HG02973 (cell line): ENCODE data around the gene SPIRE2.
"Not testable (repeated sequence)": the region's sequence is repeated elsewhere in the genome, so short reads cannot be mapped to it uniquely, and the experiment has no call there.

ENCODE experiments used
- ATAC-seq: cut with Tn5 transposase; IDR thresholded peaks from one replicate; pipeline ENCODE4 v1.9.1; 2021; ENCODE audit warnings: moderate library complexity; ENCODE audit not compliant: unreplicated experiment

SPIRE2 gene, protein sequence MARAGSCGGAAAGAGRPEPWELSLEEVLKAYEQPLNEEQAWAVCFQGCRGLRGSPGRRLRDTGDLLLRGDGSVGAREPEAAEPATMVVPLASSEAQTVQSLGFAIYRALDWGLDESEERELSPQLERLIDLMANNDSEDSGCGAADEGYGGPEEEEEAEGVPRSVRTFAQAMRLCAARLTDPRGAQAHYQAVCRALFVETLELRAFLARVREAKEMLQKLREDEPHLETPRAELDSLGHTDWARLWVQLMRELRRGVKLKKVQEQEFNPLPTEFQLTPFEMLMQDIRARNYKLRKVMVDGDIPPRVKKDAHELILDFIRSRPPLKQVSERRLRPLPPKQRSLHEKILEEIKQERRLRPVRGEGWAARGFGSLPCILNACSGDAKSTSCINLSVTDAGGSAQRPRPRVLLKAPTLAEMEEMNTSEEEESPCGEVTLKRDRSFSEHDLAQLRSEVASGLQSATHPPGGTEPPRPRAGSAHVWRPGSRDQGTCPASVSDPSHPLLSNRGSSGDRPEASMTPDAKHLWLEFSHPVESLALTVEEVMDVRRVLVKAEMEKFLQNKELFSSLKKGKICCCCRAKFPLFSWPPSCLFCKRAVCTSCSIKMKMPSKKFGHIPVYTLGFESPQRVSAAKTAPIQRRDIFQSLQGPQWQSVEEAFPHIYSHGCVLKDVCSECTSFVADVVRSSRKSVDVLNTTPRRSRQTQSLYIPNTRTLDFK

DNA sequence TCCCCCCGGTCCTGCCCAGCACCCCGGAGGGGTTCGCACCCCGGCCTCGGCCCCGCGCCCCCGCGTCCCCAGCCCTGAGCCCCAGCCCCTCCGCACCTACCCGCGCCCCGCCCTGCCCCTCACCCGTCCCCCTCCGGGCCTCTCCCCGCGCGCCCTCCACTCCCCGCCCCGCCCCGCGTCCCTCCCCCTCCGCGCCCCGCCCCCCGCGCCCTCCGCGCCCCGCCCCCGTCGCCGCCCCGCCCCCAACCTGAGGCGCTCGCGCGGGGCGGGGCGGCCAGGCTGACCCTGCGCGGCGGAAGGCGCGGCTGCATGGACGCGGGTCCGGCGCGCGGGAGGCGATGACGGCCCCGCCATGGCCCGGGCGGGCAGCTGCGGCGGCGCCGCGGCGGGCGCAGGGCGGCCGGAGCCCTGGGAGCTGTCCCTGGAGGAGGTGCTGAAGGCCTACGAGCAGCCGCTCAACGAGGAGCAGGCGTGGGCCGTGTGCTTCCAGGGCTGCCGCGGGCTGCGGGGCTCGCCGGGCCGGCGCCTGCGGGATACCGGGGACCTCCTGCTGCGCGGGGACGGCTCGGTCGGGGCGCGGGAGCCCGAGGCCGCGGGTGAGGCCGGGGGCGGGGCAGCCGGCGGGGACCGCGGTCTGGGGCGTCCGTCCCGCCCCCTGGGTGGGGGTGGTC lies at the start of gene SPIRE2:
Gene SPIRE2 (plus strand): TSS at position 277 of the 671 bp plus-strand sequence. CDS start 76 bp downstream, at position 353.
- ATAC-seq = no peak

DNA sequence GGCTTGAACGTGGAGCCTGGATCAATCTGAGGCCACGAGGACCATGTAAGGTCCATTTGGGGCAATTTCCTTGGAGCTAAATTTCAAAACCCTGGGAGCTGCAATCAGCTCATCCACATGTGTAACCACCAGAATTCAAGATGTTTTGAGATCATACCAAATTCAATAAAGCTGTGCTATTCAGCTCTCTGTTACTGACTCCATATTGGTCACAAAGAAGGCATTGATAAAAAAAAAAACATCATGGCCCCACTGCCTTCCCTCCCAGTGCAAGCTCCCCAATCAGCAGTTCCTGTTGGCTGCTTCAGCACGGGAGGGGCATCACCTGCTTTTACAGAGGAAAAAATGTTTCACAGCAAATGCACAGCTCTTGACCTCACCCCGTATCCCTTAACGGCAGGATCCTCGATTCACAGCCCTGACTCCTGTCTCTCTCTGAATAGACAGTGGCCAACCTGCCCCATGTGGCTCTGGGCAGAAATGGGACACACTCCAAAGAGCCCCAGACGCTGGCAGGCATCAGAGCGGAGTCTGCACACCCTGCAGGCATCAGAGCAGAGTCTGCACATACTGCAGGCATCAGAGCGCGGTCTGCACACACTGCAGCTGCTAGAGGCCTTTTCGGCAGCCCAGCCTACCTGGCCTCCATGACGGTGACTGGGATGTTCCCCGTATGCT lies 48.9 kb upstream of the SPIRE2 start:
- no peak for ATAC-seq

DNA sequence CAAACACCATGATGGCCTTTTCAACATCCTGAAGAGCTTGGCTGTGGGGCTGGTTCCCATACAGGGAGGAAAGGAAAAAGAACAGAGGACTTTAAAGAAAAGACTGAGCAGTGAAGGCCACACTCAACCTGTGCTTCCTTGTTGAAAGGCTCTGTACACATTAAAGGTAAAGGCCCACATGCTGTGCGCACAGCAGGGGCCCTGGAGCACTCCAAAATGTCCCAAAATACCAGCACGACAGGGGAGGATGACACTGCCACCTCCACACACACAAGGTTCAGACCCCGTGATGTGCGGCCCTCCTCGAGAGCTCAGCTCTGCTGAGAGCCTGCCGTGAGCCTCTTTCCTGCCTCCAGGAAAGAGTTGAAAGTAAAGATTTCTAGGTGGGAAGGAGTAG lies 48.4 kb upstream of the SPIRE2 start:
- ATAC-seq = no peak

DNA sequence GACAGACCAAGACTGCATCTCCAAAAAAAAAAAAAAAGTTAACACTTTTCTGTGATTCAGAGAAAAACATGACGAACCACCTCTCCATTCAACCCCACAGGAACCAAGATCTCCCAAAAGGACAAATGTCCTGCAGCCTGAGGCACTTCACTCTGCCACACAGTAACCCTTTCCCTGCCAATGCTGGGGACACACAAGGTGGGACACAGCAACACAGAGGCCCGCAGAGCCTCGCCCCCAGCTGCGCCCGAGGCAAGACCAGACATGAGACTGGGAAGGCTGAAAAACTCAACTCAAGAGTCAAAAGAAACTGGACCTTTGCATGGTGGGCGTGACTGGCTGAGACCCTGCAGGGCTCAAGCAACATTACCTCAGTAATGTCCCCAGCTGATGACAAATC lies 45.8 kb upstream of the SPIRE2 start:
- ATAC-seq = no peak

DNA sequence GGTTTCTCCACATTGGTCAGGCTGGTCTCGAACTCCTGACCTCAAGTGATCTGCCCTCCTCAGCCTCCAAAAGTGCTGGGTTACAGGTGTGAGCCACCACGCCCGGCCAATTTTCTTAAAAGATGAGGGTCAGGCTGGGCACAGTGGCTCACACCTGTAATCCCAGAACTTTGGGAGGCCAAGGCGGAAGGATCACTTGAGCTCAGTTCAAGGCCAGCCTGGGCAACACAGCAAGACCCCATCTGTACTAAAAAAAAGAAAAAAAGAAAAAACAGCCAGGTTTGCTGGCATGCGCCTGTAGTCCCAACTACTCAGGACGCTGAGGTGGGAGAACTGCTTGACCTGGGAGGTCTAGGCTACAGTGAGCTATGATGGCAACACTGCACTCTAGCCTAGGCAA lies 44.3 kb upstream of the SPIRE2 start:
- not testable (repeated sequence) for ATAC-seq

DNA sequence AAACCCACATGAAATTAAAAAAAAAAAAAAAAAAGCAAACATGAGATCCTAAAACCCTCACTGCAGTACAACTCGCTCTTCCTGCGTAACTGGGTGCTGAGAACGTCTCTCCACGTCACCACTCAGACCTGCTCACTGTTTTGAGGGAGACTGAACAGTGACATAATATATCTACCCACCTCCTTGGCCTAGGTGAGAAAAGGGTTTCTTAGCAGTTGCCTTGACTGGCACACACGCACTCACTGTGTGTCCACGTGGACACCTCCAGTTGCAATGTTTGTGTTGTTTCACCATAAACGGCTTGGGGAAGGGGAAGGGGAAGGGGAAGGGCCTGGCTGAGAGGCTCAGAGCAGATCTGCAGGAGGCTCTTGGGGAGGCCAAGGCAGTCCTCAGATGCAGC lies 43.9 kb upstream of the SPIRE2 start:
- no peak for ATAC-seq

DNA sequence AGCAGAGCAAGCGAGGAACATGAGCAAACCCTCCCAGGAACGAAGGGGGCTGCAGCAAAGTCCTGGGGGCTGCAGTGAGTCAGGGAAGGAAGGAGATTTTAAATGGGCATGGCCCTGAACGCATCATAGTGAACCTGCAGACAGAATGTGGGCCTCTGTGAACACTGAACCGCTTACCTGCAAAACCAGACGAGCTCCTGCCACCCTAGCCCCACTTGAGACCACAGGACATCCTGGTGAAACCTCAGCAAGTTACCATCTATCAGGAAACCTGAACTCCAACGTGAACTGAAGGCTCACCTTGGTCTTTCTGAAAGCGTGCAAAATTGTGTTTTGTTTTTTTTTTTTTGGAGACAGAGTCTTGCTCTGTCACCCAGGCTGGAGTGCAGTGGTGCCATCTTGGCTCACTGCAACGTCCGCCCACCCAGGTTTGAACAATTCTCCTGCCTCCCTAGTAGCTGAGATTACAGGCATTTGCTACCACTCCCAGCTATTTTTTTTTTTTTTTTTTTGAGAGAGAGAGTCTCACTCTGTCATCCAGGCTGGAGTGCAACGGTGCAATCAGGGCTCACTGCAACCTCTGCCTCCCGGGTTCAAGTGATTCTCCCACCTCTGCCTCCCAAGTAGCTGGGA lies 42.6 kb upstream of the SPIRE2 start:
- no peak for ATAC-seq

DNA sequence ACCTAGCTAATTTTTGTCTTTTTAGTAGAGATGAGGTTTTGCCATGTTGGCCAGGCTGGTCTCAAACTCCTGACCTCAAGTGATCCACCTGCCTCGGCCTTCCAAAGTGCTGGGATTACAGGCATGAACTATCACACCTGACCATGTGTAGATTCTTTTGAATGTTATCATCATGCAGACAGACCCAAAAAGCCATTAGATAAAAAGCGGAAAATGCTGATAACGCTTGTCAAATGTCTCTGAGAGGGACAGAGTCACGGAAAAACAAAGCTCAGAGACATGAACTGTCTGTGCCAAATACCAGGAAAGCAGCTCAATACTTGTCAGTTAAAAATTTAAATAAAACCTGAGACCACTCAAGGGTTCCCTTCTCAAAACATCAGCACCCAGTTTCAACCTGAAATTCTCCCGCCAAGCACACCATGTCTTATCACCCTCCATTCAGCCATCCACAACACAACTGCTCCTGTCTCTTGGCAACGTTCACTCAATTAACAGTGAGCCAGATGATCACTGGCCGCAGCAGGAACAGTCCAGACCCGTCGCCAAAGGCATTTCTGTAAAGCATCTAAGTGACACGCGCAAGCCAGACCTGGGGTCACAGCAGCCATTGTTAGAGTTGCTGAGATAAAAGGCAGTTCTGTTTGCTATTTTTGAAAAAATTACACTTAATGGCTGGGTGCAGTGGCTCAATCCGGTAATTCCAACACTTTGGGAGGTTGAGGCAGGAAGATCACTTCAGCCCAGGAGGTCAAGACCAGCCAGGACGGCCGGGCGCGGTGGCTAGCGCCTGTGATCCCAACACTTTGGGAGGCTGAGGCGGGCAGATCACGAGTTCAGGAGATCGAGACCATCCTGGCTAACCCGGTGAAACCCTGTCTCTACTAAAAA lies 41.6 kb upstream of the SPIRE2 start:
- no peak for ATAC-seq

DNA sequence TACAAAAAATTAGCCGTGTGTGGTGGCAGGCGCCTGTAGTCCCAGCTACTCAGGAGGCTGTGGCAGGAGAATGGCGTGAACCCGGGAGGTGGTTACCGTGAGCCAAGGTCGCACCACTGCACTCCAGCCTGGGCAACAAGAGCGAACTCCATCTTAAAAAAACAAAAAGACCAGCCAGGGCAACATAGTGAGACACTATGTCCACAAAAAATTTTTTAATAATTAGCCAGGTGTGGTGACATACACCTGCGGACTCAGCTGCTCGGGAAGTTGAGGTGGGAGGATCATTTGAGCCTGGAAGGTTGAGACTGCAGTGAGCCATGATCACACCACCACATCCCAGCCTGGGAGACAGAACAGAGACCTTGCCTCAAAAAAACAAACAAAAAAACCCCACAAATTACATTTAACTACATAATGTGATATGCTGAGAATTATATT lies 40.9 kb upstream of the SPIRE2 start:
- ATAC-seq = no peak

DNA sequence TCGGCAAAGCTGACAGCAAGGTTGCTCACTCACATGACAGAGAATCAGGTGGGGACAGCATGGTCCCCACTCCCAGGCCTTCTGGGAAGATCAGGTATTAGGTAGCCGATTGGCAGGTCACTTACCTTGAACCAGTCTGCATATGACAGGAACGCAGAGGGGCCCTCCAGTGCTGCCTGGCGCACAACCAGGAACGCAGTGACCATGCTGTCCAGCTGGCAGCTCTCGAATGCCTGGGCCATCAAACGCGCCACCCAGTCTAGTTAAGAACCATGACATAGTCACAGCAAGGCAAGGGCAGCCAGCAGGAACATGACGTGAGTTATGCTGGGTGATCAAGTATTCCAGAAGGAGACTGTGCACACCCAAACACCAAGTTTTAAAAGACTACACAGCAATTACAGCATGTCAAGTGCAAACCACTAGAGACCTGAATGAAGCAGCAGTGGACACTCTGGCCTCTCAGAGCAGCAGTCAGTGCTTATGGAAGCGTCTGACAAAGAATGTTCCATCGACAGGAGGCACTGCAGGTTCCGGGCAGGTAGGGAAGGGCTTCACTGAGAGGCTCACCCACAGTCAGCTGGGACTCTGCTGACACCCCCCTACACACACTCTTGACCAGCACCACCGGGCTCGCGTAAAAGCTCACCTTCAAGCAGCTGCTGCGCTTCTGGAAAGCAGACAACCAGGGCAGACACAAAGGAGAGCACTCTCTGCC lies 36.8 kb upstream of the SPIRE2 start:
- no peak for ATAC-seq

DNA sequence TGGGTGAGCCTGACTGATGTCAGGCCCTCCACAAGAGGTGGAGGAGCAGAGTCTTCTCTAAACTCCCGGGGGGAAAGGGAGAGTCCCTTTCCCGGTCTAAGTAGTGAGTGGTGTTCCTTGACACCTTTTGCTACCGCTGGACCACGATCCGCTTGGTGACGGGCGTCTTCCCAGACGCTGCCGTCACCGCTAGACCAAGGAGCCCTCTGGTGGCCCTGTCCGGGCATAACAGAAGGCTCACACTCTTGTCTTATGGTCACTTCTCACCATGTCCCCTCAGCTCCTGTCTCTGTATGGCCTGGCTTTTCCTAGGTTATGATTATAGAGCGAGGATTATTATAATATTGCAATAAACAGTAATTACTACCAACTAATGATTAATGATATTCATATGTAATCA lies 35.2 kb upstream of the SPIRE2 start:
- not testable (repeated sequence) for ATAC-seq

DNA sequence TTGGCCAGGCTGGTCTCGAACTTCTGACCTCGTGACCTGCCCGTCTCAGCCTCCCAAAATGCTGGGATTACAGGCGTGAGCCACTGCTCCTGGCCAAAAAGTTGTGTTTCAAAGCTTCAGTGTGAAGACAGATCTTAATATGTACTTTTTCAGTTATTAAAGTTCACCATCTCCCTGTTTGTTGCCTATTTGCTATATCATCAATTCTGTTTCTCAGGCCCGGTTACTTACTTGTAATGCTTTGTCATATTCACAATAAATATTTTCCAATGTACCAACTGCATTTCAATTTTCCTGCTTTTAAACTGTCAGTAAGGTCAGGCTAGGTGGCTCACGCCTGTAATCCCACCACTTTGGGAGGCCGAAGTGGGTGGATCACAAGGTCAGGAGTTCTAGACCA lies 34.3 kb upstream of the SPIRE2 start:
- ATAC-seq = no peak

DNA sequence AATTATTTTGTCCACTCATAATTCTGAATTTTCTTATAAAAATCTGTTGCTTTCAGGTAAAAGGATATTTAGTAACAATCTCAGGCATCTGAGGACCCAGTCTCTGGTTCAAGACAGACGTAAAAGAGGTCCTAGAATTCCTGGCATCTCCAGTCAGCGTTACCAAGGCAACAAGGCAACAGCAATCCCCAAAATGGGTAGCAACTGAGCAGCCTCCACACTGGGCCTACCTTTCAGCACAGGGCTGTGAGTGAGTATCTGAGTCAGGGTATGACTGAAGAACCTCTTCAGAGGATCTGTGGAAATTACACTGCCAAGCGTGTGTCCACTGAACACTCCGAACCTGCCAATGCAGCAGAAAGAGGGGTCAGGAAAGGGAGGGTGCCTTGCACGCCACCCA lies 32.6 kb upstream of the SPIRE2 start:
- ATAC-seq = no peak

DNA sequence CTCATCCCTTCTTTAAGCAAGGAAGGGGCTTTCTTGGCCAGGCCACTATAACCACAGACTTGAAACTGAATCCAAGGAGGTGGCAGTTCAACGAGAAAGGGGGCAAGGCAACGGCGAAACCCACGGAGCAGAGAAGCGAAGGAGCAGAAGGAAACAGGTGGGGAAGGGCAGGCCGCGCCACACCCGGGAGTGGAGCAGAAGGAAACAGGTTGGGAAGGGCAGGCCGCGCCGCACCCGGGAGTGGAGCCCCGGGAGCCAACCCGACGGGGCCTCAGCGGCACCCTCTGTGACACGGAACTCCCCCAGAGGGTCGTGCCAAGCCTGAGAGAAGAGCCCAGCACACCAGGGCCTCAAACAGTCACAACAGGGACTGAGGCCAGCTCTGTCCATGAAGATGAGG lies 32.2 kb upstream of the SPIRE2 start:
- no peak for ATAC-seq

DNA sequence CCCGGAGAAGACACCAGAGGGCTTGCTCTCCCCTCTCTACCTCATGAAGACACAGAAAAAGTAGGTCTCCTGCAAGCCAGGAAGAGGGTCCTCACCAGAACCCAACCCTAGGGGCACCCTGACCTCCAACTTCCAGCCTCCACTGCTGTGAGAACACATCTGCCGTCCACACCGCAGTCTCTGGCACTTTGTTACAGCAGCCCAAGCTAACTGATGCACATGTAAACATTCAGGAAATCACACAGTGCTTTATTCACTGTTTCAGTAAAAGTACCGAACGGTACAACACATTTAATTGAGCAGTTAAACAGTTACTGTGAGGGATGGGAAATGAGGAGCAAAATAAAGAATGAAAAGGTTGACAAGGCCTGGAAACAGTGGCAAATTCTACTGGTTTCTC lies 30.1 kb upstream of the SPIRE2 start:
- ATAC-seq = no peak

DNA sequence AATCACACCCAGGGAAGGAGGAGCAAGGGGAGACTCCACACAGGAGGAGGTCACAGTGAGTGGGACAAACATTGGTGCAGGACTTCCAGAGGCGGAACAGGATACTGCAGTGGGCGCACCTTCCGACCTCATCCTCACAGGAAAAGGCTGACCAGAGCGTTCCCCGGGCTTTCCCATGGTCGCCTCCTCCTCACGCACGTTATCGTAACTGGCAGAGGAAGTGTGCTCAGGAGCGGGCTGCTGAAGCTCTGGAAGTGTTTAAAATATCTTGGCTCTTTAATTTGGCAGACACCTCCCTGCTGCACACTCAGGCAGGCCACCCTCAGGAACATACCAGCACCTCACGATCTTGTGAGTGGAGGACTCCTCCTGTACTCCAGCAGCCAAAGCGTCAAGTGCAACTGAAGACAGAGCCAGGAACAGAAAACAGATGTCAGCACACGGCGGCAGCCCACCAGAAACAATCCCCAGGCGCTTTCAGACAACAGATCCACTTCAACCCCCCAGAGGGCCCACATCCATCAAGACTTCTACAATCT lies 29.4 kb upstream of the SPIRE2 start:
- ATAC-seq = no peak

DNA sequence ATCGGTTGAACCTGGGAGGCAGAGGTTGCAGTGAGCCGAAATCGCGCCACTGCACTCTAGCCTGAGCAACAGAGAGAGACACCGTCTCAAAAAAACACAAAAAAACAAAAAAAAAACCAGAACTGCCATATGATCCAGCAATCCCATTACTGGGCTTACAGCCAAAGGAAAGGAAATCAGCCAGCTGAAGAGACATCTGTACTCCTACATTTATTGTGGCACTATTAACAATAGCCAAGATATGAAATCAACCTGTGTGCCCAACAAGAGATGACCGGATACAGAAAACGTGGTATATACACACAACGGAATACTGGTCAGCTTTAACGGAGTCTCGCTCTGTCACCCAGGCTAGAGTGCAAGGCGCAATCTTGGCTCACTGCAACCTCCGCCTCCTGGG lies 26.5 kb upstream of the SPIRE2 start:
- no peak for ATAC-seq

DNA sequence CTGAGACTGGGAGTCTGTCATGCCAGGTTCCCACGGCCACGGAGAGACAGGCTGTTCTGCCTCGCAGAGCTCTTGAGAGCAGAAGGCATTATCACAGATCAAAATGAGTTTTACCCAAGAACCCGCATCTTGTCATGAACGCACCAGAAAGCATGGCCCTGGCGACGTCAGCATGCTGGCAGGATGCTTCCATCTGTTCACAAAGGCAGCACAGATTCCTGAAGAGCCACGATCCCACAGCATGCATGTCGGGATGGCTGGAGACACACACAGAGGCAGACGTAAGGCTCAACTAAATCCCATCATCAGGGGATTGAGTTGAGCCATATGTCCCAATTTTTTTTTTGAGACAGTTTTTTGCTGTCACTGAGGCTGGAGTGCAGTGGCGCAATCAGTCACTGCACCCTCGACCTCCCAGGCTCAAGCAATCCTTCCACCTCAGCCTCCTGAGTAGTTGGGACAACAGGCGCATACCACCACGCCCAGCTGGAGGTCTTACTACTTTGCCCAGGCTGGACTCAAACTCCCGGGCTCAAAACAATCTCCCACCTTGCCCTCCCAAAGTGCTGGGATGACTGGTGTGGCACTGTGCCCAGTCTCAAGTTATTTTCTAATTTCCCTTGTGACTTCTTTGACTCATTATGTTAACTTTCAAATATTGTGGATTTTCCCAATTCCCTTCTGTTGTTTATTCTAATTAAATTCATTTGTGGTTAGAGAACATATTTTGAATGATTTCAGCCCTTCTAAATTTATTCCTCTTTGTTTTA lies 23.0 kb upstream of the SPIRE2 start:
- ATAC-seq = no peak
